GM21381 (cell line): ENCODE data around the gene SLC29A4.

Experiments used
- ATAC-seq: cut with Tn5 transposase; IDR thresholded peaks from one replicate; pipeline ENCODE4 v1.9.1; 2021; ENCODE audit warnings: mild to moderate bottlenecking, moderate library complexity; ENCODE audit not compliant: unreplicated experiment

SLC29A4 gene

DNA sequence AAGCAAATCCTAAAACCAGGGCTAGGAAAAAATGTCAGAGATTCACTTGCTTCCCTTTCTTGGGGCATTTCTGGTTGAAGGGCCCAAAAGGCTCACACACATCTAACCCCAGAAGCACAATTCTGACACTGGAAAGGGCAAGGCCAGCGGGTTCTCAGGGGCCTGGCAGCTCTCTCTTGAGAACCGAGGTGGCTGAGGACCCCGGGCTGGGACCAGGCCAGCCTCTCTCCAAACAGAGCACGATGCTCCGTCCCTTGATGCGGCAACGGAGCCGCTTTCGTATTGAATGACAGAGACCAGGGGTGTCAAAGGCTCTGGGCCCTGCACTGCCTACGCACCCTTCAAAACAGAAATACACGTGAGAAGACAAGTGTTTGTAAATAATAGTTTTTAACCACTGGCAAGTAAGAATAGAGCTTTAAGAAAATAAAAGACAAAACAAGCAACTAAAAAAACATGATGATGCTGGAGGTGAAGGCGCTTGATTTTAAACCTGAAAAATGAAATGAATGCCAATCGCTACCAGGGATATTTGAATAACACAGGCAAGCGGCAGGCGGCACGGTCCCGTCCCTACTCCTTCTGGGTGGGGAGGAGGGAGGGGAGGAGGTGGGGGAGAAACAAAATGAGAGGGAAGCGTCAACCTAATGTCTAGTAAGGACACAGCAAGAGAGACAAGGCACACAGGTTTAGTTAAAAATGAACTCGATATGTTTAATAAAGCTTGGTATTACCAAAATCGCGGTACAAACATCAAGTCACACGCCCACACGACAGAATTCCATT lies 68.0 kb downstream of the SLC29A4 start:
- no peak for ATAC-seq

DNA sequence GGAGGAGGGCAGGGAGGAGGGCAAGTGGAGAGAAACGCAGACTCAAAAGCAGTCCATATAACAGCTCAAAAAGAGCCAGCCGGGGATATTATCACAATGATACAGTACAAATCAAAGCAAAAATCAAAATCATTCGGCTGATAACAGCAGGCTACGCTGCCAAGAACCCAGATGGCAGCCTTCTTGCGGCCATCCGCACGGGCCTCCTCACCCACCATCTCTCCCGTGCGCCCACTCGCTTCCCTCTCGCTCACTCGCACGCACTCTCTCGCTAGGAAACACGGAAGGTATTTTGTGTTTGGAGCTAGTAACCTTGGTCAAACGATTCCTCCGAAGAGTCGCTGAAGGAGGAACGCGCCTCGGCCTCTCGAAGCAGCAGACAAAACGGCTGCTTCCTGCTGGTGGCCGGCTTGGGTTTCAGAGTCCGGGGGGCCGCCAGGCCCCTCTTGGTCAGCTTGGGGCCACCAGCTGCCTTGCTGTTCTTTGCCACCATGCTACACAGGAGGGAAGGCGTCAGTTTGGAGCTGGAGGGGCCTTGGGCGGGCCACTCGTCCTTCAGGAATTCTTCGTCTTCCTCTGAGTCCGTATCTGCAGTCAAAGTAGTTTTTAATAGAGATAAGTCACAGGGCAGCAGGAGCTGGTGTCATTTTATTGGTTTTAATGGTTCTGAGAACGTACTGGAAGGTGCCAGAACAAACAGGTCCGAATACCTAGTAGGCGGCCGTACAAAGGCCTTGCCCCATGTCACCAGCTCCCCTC lies 68.9 kb downstream of the SLC29A4 start:
- no peak for ATAC-seq

DNA sequence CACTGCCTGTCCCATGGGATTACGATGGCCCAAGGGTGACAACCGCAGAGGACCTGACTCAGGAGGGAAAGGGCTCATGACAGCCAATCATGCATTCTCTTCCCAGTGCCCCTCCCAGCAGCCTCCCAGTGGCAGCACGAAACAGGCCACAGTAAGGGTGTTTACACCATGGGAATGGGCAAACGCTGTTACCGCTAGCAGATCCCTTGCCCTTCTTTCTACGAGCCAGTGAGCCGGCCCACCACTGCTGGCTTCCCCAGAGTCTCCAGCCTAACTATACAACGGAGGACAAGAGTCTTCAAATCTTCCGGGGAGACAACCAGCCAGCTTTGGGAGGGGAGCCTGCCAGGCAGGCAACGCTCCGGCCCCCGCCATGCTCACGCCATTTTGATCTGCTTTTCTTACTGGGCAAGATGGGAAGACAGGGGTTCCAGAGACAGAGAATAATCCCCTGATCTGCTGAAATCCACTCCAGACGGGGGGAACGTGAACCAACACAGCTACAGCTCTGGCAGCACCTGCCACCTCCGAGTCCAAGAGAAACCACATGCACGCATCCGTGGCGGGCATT lies 69.8 kb downstream of the SLC29A4 start:
- ATAC-seq, result no peak

DNA sequence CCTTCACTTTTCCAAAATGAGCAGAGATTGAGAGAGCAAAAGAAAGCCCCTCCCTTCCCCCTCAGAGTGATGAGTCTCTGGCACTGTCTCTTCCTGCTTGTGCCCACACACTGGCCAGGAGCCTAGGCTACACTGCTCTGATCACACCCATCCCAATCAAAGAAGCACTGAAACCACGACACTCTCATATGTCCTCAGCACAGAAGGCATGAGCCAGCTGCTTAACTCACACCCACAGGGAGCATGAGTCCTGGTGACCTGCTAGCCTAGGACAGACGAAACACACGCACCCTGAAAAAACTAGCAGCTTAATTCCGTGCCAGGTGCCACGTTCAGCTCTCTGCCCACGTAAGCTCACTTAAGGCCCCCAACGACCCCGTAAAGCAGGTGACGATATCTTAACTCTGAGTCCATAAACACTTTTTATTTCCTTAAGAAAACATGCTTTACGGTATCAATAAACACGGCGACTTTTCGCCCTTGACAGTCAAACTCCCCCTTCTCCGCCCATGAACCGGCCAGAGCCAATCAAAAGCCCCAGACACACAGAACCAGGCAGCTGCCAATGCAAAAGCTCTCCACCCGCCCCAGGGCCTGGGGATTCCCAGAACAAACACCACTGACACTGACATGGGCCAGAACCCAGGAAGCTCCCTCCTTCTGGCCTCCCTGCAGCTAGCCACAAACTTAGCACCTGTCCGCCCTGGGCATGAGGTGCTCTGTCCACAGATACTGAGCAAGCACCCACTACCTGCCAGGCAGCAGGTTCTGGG lies 71.9 kb downstream of the SLC29A4 start:
- ATAC-seq, result no peak
